IMR-90 (cell line): ENCODE measurements around the gene DOCK2. TPM values are rescaled to one million over a fixed set of nuclear protein-coding genes. Genes with fewer than 3 reads are reported as not detected.

ENCODE experiments used
- ATAC-seq: fragments of 200-7000 bp; cut with Tn5 transposase; 2 replicates; pipeline ENCODE4 v1.9.1; 2020; ENCODE audit warnings: low read depth, mild to moderate bottlenecking, moderate library complexity
- BruUV-seq: library from RNA; stranded (reverse); fragments of 400-500 nt; replicated peaks from 2 replicates; lab custom pipeline; 2021; lab: Mats Ljungman, UMichigan
- CTCF ChIA-PET: fragments of 300-600 bp; formaldehyde crosslinking; extraction: SDS; loops from one replicate; lab custom pipeline; 2021; ENCODE audit warnings: antibody characterized with exemption; lab: Yijun Ruan, JAX
- POLR2A ChIA-PET: fragments of 300-600 bp; sonication (Branson Sonifier 250); formaldehyde crosslinking; loops from one replicate; lab custom pipeline; 2022; ENCODE audit warnings: antibody characterized with exemption; ENCODE audit not compliant: unreplicated experiment; lab: Charles Lee
- DNase-seq: peaks from one replicate; pipeline ENCODE4 v3.0.0; 2013
- H2AFZ ChIP-seq: replicated peaks from 2 replicates; pipeline ENCODE3; 2013; ENCODE audit warnings: low read length, mild to moderate bottlenecking; ENCODE audit not compliant: poor library complexity
- H2AK5ac ChIP-seq: 2 replicates; pipeline ENCODE4 v1.6.1; 2013; ENCODE audit warnings: low read depth, low read length, inconsistent platforms
- H2AK9ac ChIP-seq: replicated peaks from 2 replicates; pipeline ENCODE3; 2013; ENCODE audit warnings: mild to moderate bottlenecking, low read depth, low read length, moderate library complexity; ENCODE audit not compliant: poor library complexity
- H2BK120ac ChIP-seq: 2 replicates; pipeline ENCODE4 v1.6.1; 2013; ENCODE audit warnings: low read depth, low read length, inconsistent platforms
- H2BK15ac ChIP-seq: 3 replicates; pipeline ENCODE4 v1.6.1; 2013; ENCODE audit warnings: low read depth, low read length, inconsistent platforms
- H2BK20ac ChIP-seq: 2 replicates; pipeline ENCODE4 v1.6.1; 2013; ENCODE audit warnings: low read depth, mild to moderate bottlenecking, inconsistent platforms, low read length, moderate library complexity
- H2BK5ac ChIP-seq: 2 replicates; pipeline ENCODE4 v1.6.1; 2013; ENCODE audit warnings: mild to moderate bottlenecking, low read depth, low read length, inconsistent platforms; ENCODE audit not compliant: poor library complexity, severe bottlenecking
- H3K14ac ChIP-seq: replicated peaks from 2 replicates; pipeline ENCODE4 v1.6.1; 2013; ENCODE audit warnings: low read depth, low read length, inconsistent platforms
- H3K18ac ChIP-seq: 2 replicates; pipeline ENCODE4 v1.6.1; 2013; ENCODE audit warnings: low read depth, low read length, control low read depth
- H3K23ac ChIP-seq: 2 replicates; pipeline ENCODE4 v1.6.1; 2013; ENCODE audit warnings: low read depth, low read length, inconsistent platforms
- H3K27ac ChIP-seq: 2 replicates; pipeline ENCODE4 v1.5.1; 2013; ENCODE audit warnings: mild to moderate bottlenecking, control low read depth, low read length; ENCODE audit not compliant: insufficient read depth
- H3K27me3 ChIP-seq: 2 replicates; pipeline ENCODE4 v1.6.1; 2013; ENCODE audit warnings: low read length; ENCODE audit not compliant: control insufficient read depth, insufficient read depth
- H3K36me3 ChIP-seq: 2 replicates; pipeline ENCODE4 v1.6.1; 2013; ENCODE audit warnings: low read length, mixed read lengths; ENCODE audit not compliant: control insufficient read depth, insufficient read depth
- H3K4ac ChIP-seq: 2 replicates; pipeline ENCODE4 v1.6.1; 2013; ENCODE audit warnings: low read depth, low read length, inconsistent platforms
- H3K4me1 ChIP-seq: 2 replicates; pipeline ENCODE4 v1.6.1; 2013; ENCODE audit warnings: low read length, mixed read lengths; ENCODE audit not compliant: control insufficient read depth, insufficient read depth
- H3K4me2 ChIP-seq: 2 replicates; pipeline ENCODE4 v1.6.1; 2013; ENCODE audit warnings: low read depth, mild to moderate bottlenecking, control low read depth, low read length, moderate library complexity
- H3K4me3 ChIP-seq: 2 replicates; pipeline ENCODE4 v1.5.1; 2013; ENCODE audit warnings: low read depth, mild to moderate bottlenecking, control low read depth, low read length, moderate library complexity; ENCODE audit not compliant: insufficient read depth
- H3K56ac ChIP-seq: 2 replicates; pipeline ENCODE4 v1.6.1; 2013; ENCODE audit warnings: low read length, inconsistent platforms; ENCODE audit not compliant: insufficient read depth; ENCODE audit errors: extremely low read depth
- H3K79me1 ChIP-seq, 2 experiments: 2 replicates each; pipeline ENCODE4 v1.6.1; 2013; ENCODE audit warnings: low read length in 2 of 2, inconsistent platforms in 1 of 2, low read depth in 1 of 2
- H3K9ac ChIP-seq: 2 replicates; pipeline ENCODE4 v1.6.1; 2013; ENCODE audit warnings: low read depth, low read length, control low read depth
- H3K9me1 ChIP-seq: 2 replicates; pipeline ENCODE4 v1.6.1; 2013; ENCODE audit warnings: low read length, inconsistent platforms; ENCODE audit not compliant: insufficient read depth
- H3K9me3 ChIP-seq: 2 replicates; pipeline ENCODE4 v1.6.1; 2013; ENCODE audit warnings: low read length; ENCODE audit not compliant: control insufficient read depth, insufficient read depth
- H4K20me1 ChIP-seq: 2 replicates; pipeline ENCODE4 v1.6.1; 2013; ENCODE audit warnings: low read length, inconsistent platforms; ENCODE audit not compliant: insufficient read depth
- H4K5ac ChIP-seq: 2 replicates; pipeline ENCODE4 v1.6.1; 2013; ENCODE audit warnings: mild to moderate bottlenecking, low read depth, low read length, control low read depth
- H4K8ac ChIP-seq, 2 experiments: 2 replicates each; pipeline ENCODE4 v1.6.1; 2013; ENCODE audit warnings: low read depth in 2 of 2, low read length in 2 of 2, control low read depth in 1 of 2, inconsistent platforms in 1 of 2
- H4K91ac ChIP-seq: 2 replicates; pipeline ENCODE4 v1.6.1; 2013; ENCODE audit warnings: low read depth, low read length, inconsistent platforms; ENCODE audit not compliant: insufficient read depth
- CEBPB ChIP-seq: IDR thresholded peaks from 2 replicates; pipeline ENCODE4 v1.6.1; 2012; ENCODE audit warnings: low read depth, low read length, improper control_type of control experiment
- WGBS, 2 experiments: methylation state at CpG; one replicate each; pipeline versions ENCODE4 v1.1.5 to v1.1.7; 2013; ENCODE audit warnings: missing lambda C conversion rate in 2 of 2; ENCODE audit not compliant: insufficient read length in 1 of 2; ENCODE audit errors: extremely low coverage in 2 of 2; 5-methylcytosine and 5-hydroxymethylcytosine counted together
- dilution Hi-C: fragments of 300-500 bp; cut with HindIII; formaldehyde crosslinking; loops from one replicate; pipeline ENCODE4 v1.14.3; 2018; ENCODE audit warnings: low sequenced_read_pairs; ENCODE audit not compliant: unreplicated experiment
- in situ Hi-C: fragments of 300-500 bp; cut with MboI; formaldehyde crosslinking; loops from 3 replicates; pipeline ENCODE4 v1.14.3; 2019; ENCODE audit warnings: low sequenced_read_pairs, inconsistent platforms, mixed read lengths
- intact Hi-C: fragments of 100-400 bp; cut with micrococcal nuclease; formaldehyde crosslinking; loops from 2 replicates; pipeline ENCODE4 v1.10.0; 2022
- polyA plus RNA-seq, 3 experiments: library from polyadenylated mRNA; depleted of rRNA; stranded (reverse); fragments of >200 nt; gene quantifications; 2 replicates each; pipeline ENCODE4 v1.2.3, GENCODE V29; 2012; ENCODE audit warnings: low replicate concordance in 1 of 3
- total RNA-seq: library from RNA; depleted of rRNA; stranded (reverse); fragments of >200 nt; gene quantifications from 2 replicates; pipeline ENCODE4 v1.2.3, GENCODE V29; 2012

Gene DOCK2
- total and polyA plus RNA-seq, 2 of the 4 experiments (the other 2 are of a cell fraction), result 0.72 to 3.0 TPM

- 62% methylated on average over 6 of the region's 8 CpGs; no CpG with 5 or more reads in 1 of the 2 experiments for WGBS, 2 experiments
These were observed 388.8 kb downstream of the DOCK2 start for GRCh38 chr5:170025853-170026252.

More at GRCh38 chr5:170025853-170026252, 388.8 kb downstream of the DOCK2 start:
- Histone ChIP-seq H3K79me1 (no peaks in the 10 kb centered on the region), H3K36me3 (no peaks in the 10 kb centered on the region), H3K23ac (no peak overlapping the region), H3K9ac (no peak overlapping the region), H2AK5ac (no peak overlapping the region), H3K18ac (no peak overlapping the region), H3K4me2 (no peak overlapping the region), H3K4me1 (no peaks in the 10 kb centered on the region), H2BK5ac (no peak overlapping the region), H3K14ac (no peak overlapping the region), H3K4ac (no peak overlapping the region), H3K27ac (no peak overlapping the region), H4K5ac (no peak overlapping the region), H2BK15ac (no peak overlapping the region), H2AFZ (no peak overlapping the region), H3K4me3 (no peak overlapping the region), H2BK20ac (no peak overlapping the region), H3K27me3 (peaks cover 6% of the 10 kb centered on the region), H4K20me1 (no peaks in the 10 kb centered on the region), H2BK120ac (no peak overlapping the region), H4K8ac (no peak overlapping the region), H2AK9ac (no peak overlapping the region), H3K9me1 (no peaks in the 10 kb centered on the region), H4K91ac (no peak overlapping the region), H3K9me3 (no peaks in the 10 kb centered on the region), H3K56ac (no peak overlapping the region)
- no peak for DNase-seq
- dilution Hi-C loops, result no loop called here
- intact Hi-C loops, result no loop called here
- ChIA-PET POLR2A (no interaction called here), CTCF (no interaction called here)
- no TSS peak for BruUV-seq
- in situ Hi-C loops, result no loop called here
- no peak for ATAC-seq
- TF ChIP-seq CEBPB, result no peak
